Measurements from ENCODE around the gene ZNF516.
A peak's percentile ranks its signal among the peaks of the same experiment; 100 is the strongest.

Gene ZNF516

DNA sequence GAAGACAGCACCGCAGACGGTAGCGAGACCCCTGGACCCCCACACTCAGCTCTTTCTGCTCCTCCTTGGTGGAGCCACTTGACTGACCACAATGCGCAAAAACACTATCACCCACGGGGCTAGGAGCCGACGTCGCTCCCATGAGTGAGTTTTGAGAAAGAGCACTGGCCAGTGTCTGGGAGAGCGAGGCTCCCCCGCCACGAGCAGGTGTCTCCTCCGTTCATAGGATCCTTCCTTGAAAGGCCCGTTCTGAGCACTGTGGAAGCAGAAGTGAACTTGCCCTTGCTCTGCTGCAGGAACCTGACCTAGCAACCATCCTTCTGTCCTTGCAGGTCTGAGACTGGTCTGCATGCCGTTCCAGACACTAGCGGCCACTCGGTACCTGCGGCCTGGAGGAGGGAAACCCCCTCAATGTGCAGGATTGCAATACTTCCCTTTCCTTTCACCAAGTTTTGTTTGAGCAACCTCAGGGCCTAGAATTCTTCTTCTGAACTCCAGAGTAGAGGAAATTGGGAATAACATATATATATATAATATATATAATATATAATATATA lies 12.9 kb upstream of the ZNF516 start:
- no peak for DNase-seq

- DNase-seq = no peak
Observed at GRCh38 chr18:76506974-76507764, 12.1 kb upstream of the ZNF516 start.

GRCh38 chr18:76506395-76506794 lies 11.4 kb upstream of the ZNF516 start:
- DNase-seq = no peak

GRCh38 chr18:76505614-76506013 lies 10.6 kb upstream of the ZNF516 start:
- DNase-seq = no peak

GRCh38 chr18:76504749-76505148 lies 9.7 kb upstream of the ZNF516 start:
- no peak for DNase-seq

DNA sequence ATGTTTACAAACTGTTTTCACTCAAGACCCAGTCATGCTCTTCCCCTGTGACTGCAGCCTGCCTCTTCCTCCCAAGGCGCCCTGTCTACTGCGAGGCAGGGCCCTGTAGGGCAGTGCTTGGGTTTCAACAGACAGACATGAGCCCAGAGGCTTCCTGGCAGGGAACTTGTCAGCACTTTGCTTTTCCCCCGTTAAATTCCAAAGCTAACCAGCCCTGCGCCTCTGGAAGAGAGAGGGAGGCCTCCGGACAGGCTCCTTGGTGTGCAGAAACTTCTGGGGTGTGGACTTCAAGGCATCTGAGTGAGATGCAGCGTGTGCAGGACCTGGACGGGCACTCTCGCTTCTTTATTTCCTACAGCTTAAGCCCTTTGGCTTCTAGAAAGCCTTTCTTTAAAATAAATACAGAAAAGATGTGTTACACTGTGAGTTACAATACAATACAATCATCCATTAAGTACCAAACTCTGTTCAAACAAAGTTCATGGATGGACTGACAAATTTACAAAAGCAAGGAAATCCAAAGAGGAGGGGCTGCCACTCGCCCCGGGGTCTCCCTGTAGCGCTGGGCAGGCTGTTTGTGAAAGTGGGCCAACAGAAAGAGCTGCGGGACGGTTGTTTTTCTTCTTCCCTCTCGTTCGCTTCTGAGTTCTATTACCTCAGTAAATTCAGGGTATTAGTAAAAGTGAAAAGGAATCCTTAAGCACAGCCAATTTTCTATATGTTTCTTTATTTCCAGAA lies 8.8 kb upstream of the ZNF516 start:
- DNase-seq = no peak

- DNase-seq = no peak
Observed at GRCh38 chr18:76502551-76502950, 7.5 kb upstream of the ZNF516 start.

DNA sequence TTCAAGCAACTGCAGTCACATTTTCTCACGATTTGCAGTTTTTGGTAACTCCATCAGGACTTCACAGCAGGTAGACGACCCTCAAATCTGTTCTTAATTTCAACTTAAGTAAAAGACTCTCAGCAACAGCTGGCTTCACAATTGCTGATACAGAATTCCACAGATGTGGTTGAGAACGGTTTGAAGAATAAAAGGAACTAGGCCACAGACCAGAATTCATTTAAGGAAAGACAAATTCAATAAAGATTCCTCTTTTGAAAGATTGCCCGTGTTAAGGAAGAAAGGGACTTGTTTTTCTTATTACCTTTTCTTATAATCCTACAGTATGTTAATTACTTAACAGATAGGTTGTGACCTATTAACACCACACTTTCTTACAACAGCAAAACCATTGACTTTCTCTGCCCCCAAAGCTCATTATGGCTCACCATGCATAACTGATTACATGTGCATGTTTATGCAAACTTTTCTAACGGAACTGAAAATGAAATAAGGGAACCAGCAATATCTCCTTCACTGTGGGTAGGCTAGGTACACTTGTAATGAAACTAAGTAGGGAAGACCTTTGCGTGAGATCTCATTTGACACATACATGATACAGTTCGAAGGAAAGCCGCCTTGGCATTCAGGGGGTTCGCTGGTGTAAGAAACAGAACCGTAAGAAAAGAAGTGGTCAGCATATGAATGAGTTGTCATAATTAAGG lies 4.7 kb upstream of the ZNF516 start:
- no peak for DNase-seq

GRCh38 chr18:76499021-76499420 lies 4.0 kb upstream of the ZNF516 start:
- DNase-seq = no peak

- DNase-seq = no peak
Observed at GRCh38 chr18:76498064-76498463, 3.0 kb upstream of the ZNF516 start.

- DNase-seq = no peak
Observed at GRCh38 chr18:76497021-76497420, 2.0 kb upstream of the ZNF516 start.

- no peak for DNase-seq
Observed at GRCh38 chr18:76496194-76496890, 1.3 kb upstream of the ZNF516 start.

- no peak for DNase-seq
Observed at GRCh38 chr18:76495435-76496193, 572 bp upstream of the ZNF516 start.

DNA sequence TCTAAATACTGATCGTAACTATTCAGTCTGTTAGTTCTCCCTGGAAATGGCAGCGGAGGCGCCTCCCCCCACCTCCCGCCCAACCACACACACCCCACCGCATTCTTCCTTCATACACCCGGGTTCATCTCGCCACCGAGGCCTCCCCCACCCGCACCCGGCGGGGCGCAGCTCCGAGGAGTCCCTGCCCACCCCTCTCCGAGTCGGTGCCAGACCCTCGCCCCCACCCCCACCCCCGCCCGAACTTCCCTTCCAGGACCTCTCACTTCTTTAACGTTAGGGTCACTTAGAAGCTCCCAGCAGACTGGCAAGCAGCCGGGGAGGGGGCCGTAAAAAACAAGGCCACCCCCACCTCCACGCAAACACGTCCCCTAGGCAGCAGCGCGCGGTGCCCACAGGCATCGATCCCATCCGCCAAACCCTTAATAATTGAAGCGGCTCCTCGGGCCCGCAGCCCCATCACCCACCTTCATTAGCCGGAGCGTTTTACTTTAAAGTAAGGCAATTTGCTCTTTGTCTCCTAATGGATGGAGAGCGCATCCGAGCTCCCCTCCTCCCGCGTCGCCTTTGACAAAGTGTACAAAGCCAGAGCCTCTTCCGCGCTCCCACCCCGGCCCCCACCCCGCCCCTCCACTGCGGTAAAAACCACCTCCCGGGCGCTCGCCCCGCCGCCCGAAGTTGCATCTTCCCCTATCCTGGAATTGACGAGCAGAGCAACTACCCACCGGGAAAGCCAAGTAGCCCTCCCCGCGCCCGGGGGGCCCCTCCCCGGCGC lies 624 bp downstream of the ZNF516 start:
- no peak for DNase-seq

- DNase-seq = no peak
Observed at GRCh38 chr18:76493213-76494161, 1.6 kb downstream of the ZNF516 start.

DNA sequence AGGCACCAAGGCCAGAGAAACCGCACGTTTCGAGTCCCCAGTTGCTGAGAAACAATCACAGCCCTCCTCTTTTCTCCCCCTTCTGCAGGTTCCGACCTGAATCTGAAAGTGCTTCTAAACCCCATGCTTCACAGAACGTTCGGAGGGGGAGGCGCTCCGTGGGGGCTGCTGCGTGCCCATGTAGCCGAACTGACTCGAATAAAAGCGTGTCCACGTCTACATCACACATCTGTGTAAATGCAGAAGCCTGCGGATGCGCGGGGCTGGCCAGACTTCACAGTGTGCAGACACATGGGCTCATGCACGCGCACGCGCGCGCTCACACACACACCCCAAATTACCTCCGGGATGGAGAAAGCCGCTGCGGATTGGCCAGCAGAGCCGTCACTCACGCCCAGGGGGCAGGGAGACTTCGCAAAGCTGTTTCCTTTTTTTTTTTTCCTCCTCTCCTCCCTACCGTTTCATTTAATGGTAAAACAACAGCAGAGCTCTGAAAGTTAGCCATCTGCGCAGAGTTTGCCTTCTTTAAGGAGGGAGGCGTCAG lies 2.3 kb downstream of the ZNF516 start:
- DNase-seq = peak; percentile 89

DNA sequence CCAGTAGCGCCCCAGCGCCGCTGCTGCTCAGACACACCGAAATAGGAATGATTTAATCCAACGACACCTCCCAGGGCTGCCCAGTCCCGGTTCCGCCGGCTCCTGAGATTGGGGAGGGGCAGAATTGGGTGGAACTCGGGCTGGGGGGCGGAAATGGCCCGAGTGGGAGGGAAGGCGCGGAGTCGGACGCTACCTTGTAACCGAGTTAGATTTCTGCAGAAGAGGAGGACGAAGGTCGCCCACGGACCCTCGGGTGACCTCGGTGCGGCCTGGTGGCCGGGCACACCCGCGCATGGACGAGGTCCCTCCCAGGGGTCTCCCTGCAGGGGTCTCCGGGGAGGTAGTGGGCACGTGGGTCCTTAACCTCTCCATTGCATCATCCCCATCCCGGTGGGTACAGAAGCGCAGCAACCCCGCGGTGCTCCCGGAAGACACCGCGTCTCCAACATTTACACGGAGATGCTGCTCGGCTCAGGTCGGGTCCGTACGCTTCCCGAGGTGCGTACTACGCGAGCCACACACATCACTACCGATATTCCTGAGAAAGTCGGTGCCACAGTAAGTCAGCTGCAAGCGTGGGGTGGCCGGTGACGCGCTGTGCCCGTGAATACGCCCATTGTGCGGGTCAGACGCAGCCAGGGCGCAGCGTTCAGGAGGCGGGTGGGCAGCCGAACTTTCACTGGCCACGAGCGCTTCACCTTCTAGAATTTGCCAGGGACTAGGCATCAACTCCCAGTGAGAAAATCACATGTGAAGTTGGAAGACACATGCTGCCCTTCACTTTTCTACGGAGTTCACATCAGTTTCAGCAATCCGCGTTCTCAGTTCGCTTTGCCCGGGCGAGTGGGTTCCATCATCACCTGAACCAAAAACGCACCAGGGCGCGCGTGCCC lies 3.0 kb downstream of the ZNF516 start:
- no peak for DNase-seq

GRCh38 chr18:76491473-76491775 lies 3.6 kb downstream of the ZNF516 start:
- peak; percentile 53 for DNase-seq

All from activated effector memory CD4-positive, alpha-beta T cell treated with Interleukin-2 at 50 U/mL for 16 hours (primary cell).